Fibroblast of villous mesenchyme (primary cell): ENCODE measurements around the gene TNRC6A. TPM values are rescaled to one million over a fixed set of nuclear protein-coding genes. Genes with fewer than 3 reads are reported as not detected.

Experiments used
- DNase-seq: peaks from one replicate; pipeline ENCODE4 v3.0.0-alpha.2; 2010; ENCODE audit warnings: low read depth
- H3K4me3 ChIP-seq: 2 replicates; pipeline ENCODE4 v1.5.1; 2011; ENCODE audit warnings: low read depth, mild to moderate bottlenecking, low read length
- total RNA-seq: library from RNA; depleted of rRNA; stranded (reverse); fragments of >200 nt; gene quantifications from 2 replicates; pipeline ENCODE4 v1.2.3, GENCODE V29; 2012
- TF ChIP-seq, protein P1 (sequence below): IDR thresholded peaks from 2 replicates; pipeline ENCODE4 v1.5.1; 2012; ENCODE audit warnings: low read depth, mild to moderate bottlenecking, low read length; ENCODE audit not compliant: insufficient read depth

Gene TNRC6A
- total RNA-seq, 1 donor: 66.9 TPM

DNA sequence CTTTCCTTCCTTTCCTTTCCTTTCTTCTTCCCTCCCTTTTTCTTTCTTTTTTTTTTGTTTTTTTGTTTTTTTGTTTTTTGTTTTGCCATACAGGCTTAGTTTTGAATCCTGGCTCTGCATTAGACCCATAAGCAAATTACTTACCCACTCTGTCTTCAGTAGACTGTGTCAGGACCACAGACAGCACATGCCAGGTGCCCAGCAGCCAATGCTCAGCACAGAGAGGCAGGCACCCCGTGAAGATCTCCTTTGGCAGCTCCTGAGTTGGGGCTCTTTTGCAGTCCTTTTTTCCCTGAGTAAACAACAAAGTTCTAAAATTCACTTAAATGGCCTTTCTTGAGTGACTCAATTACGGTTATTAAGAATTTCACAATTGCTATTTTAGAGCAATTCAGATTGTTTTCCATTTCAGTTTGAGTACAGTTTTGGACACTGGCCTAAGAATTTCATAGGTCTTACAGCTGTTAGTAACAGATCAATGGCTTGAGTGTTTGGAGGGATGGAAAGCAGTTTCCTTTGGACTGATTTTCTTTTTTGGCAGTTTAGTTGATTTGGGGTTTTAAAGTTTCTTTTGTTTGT, 90.1 kb downstream of the TNRC6A start:
- no peak overlapping the region for H3K4me3 ChIP-seq
- peak; percentile 41 for DNase-seq
- TF ChIP-seq, protein P1, sequence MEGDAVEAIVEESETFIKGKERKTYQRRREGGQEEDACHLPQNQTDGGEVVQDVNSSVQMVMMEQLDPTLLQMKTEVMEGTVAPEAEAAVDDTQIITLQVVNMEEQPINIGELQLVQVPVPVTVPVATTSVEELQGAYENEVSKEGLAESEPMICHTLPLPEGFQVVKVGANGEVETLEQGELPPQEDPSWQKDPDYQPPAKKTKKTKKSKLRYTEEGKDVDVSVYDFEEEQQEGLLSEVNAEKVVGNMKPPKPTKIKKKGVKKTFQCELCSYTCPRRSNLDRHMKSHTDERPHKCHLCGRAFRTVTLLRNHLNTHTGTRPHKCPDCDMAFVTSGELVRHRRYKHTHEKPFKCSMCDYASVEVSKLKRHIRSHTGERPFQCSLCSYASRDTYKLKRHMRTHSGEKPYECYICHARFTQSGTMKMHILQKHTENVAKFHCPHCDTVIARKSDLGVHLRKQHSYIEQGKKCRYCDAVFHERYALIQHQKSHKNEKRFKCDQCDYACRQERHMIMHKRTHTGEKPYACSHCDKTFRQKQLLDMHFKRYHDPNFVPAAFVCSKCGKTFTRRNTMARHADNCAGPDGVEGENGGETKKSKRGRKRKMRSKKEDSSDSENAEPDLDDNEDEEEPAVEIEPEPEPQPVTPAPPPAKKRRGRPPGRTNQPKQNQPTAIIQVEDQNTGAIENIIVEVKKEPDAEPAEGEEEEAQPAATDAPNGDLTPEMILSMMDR: no peak

GRCh38 chr16:24820522-24820921, 91.1 kb downstream of the TNRC6A start:
- no peak overlapping the region for H3K4me3 ChIP-seq
- TF ChIP-seq, protein P1: no peak
- DNase-seq: peak; percentile 9

- TF ChIP-seq, protein P1: no peak
- no peak for DNase-seq
- no peak overlapping the region for H3K4me3 ChIP-seq
Measured at GRCh38 chr16:24821129-24821528, 91.7 kb downstream of the TNRC6A start.

DNA sequence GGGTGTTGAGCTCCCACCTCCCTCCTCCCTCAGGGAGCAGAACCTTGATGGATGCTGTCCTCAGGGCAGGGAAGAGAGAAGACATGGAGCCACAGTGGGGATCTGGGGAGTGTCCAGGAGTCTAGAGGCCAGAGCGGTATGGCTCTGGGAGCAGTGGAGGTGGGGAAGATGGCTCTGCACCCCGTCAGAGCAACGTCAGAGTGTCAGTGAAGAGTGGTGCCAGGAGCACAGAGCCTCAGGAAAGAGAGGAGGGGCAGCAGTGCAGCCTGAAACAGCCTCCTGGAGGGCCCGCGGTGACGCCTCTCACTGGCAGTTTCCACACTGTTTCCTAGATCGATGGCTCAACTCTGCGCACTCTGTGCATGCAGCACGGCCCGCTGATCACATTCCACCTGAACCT, 93.1 kb downstream of the TNRC6A start:
- no peak overlapping the region for H3K4me3 ChIP-seq
- TF ChIP-seq, protein P1: no peak
- DNase-seq: no peak

DNA sequence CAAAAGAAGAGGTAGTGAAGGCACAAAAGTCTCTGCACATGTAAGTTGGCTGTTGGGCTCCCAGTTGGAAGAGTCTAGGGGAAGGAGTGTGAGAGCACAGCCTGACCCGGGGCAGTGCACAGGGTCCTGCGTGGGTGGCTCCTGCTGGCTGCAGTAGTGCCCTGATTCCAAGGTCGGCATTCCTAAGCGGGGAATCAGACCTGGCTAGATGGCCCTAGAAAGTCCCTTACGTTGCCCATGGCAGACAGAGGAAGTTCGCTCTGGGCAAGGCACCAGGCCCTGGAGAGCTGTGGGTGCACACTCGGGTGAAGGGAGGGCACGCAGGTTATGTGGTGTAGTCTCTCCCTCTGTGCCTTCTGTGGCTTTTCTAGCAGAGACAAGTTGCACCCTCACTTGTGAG, 93.5 kb downstream of the TNRC6A start:
- no peak overlapping the region for H3K4me3 ChIP-seq
- no peak for DNase-seq
- TF ChIP-seq, protein P1: no peak

DNA sequence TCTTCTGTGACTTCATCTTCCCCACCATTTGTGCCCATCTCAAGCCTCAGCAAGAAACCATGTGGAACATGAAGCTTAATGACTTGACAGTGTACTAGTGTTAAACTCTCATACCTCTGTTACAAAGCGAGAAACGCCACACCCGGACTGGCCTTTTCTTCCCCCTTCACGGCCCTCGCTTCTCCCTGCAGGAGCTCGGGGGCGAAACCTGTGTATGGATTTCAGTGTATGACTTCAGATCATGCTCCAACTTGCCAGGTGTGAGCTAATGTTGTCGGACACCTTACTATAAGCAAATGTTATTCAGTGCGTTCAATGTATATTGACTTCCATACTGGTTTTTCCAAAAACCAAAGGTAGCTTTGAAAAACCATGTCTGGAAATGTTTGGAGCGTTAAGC, 96.2 kb downstream of the TNRC6A start:
- TF ChIP-seq, protein P1: no peak
- no peak for DNase-seq
- H3K4me3 ChIP-seq: no peak overlapping the region

DNA sequence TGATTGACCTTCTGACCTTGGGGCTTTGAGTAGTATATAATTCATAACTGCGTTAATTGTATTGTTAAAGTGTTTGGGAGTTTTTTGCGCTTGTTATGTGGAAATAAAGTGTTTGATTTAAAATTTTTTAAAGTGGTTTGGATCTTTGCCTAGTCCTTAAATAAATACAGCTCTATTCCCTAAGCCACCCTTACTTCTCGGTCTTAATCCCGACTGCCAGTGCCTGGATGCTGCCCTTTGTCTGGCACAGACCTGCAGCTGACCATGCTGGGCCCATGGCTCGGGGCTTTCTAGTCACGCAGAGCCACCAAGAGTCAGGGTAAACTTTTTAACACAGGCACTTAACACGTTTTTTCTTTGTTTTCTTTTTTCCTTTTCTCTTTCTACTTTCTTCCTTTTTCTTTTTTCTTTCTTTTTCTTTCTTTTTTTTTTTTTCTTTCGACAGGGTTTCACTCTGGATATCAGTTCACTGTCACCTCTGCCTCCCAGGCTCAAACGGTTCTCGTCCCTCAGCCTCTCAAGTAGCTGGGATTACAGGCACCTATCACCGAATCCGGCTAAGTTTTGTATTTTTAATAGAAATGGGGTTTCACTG, 96.7 kb downstream of the TNRC6A start:
- no peak overlapping the region for H3K4me3 ChIP-seq
- no peak for DNase-seq
- TF ChIP-seq, protein P1: no peak
